Measurements from ENCODE around the gene GSTK1.
A peak's percentile ranks its signal among the peaks of the same experiment; 100 is the strongest.

The GSTK1 gene

GRCh38 chr7:143287339-143287934, 24.2 kb downstream of the GSTK1 start (continued):
- TF ChIP-seq PPARA (CRISPR knock-in tag; IDR thresholded peaks at IDR 0.05; ENCODE audit: borderline replicate concordance) (no peak), PATZ1 (CRISPR knock-in tag; IDR thresholded peaks at IDR 0.05; ENCODE audit: borderline replicate concordance) (no peak)

GRCh38 chr7:143287935-143288826, 24.9 kb downstream of the GSTK1 start, which contains the start of gene CASP2:
CASP2 (plus strand) TSS chr7:143288351; CDS start chr7:143288456, 105 bp downstream.
- TF ChIP-seq TSHZ2 (CRISPR knock-in tag; IDR thresholded peaks at IDR 0.05), result no peak
- TF ChIP-seq CSDC2 (CRISPR knock-in tag; IDR thresholded peaks at IDR 0.05), result 0 out of 2 replicates have a peak, but pooled peaks have one; percentile 29
- TF ChIP-seq PATZ1 (CRISPR knock-in tag; IDR thresholded peaks at IDR 0.05; ENCODE audit: borderline replicate concordance), result peak; percentile 74; the same call in 1 of the 2 replicates
- 0 out of 2 replicates have a peak, but pooled peaks have one; percentile 26 for TF ChIP-seq ZNF8 (CRISPR knock-in tag; IDR thresholded peaks at IDR 0.05)
- no peak for TF ChIP-seq TOX (CRISPR knock-in tag; IDR thresholded peaks at IDR 0.05; ENCODE audit: borderline replicate concordance)
- TF ChIP-seq POU6F1 (CRISPR knock-in tag; IDR thresholded peaks at IDR 0.05; ENCODE audit: borderline replicate concordance, low read depth), result 0 out of 2 replicates have a peak, but pooled peaks have one; percentile 48
- peak; percentile 90 for ATAC-seq

- TF ChIP-seq ZNF8 (CRISPR knock-in tag; IDR thresholded peaks at IDR 0.05) (no peak), TSHZ2 (CRISPR knock-in tag; IDR thresholded peaks at IDR 0.05) (no peak), ARNTL (CRISPR knock-in tag; IDR thresholded peaks at IDR 0.05; ENCODE audit: borderline replicate concordance, low read depth) (no peak), PPARA (CRISPR knock-in tag; IDR thresholded peaks at IDR 0.05; ENCODE audit: borderline replicate concordance) (no peak), ISL1 (CRISPR knock-in tag; IDR thresholded peaks at IDR 0.05) (no peak), ZNF565 (CRISPR knock-in tag; conservative IDR thresholded peaks at IDR 0.05; ENCODE audit: low read depth) (no peak), OSR1 (CRISPR knock-in tag; IDR thresholded peaks at IDR 0.05) (no peak), ZC3H10 (CRISPR knock-in tag; IDR thresholded peaks at IDR 0.05) (no peak), PATZ1 (CRISPR knock-in tag; IDR thresholded peaks at IDR 0.05; ENCODE audit: borderline replicate concordance) (no peak), SNAI2 (CRISPR knock-in tag; IDR thresholded peaks at IDR 0.05) (no peak), CSDC2 (CRISPR knock-in tag; IDR thresholded peaks at IDR 0.05) (no peak)
- peak; percentile 27 for ATAC-seq
Observed at GRCh38 chr7:143288836-143289235, 25.6 kb downstream of the GSTK1 start.
